Endothelial cell of umbilical vein (primary cell): ENCODE data around the gene RTN4IP1. TPM values are rescaled to one million over a fixed set of nuclear protein-coding genes. Genes with fewer than 3 reads are reported as not detected.

Experiments used
- BruUV-seq: library from RNA; stranded (reverse); fragments of 400-500 nt; replicated peaks from 2 replicates; lab custom pipeline; 2021; lab: Mats Ljungman, UMichigan
- CTCF ChIA-PET: fragments of 300-600, 350-600 bp; sonication (Branson Sonifier 250); formaldehyde crosslinking; loops from one replicate; lab custom pipeline; 2021; ENCODE audit warnings: antibody characterized with exemption, inconsistent platforms; lab: Charles Lee
- POLR2A ChIA-PET: fragments of 300-600, 350-600 bp; sonication (Branson Sonifier 250); formaldehyde crosslinking; loops from one replicate; lab custom pipeline; 2021; ENCODE audit warnings: antibody characterized with exemption, inconsistent platforms; lab: Charles Lee
- DNase-seq: peaks from one replicate; pipeline ENCODE4 v3.0.0-alpha.2; 2011; ENCODE audit warnings: low read depth, low spot score
- FAIRE-seq: peaks from 2 replicates; lab custom pipeline; 2011; peaks lifted over from hg19 to GRCh38; lab: Jason Lieb, UNC
- H2AFZ ChIP-seq: 2 replicates; pipeline ENCODE4 v1.6.0; 2012; ENCODE audit warnings: low read depth, low read length, control low read depth, inconsistent platforms
- H3K27ac ChIP-seq: 2 replicates; pipeline ENCODE4 v1.5.1; 2011; ENCODE audit warnings: low read depth, mild to moderate bottlenecking, control low read depth, low read length, moderate library complexity; ENCODE audit not compliant: insufficient read depth
- H3K27me3 ChIP-seq, 2 experiments: 2 replicates each; pipeline versions ENCODE4 v1.6.0 to v1.6.1; 2011; ENCODE audit warnings: low read length in 2 of 2, mixed read lengths in 1 of 2; ENCODE audit not compliant: control insufficient read depth in 2 of 2, insufficient read depth in 2 of 2
- H3K36me3 ChIP-seq, 2 experiments: 2 replicates in 1 of 2; 3 replicates in 1 of 2; pipeline ENCODE4 v1.5.1; 2011; ENCODE audit warnings: low read length in 2 of 2, mild to moderate bottlenecking in 1 of 2, moderate library complexity in 1 of 2; ENCODE audit not compliant: control insufficient read depth in 2 of 2, insufficient read depth in 2 of 2; ENCODE audit errors: extremely low read depth in 1 of 2
- H3K4me1 ChIP-seq: 3 replicates; pipeline ENCODE4 v1.5.1; 2011; ENCODE audit warnings: mild to moderate bottlenecking, low read length; ENCODE audit not compliant: control insufficient read depth, insufficient read depth; ENCODE audit errors: extremely low read depth
- H3K4me2 ChIP-seq: 2 replicates; pipeline ENCODE4 v1.6.1; 2011; ENCODE audit warnings: low read length, control low read depth, mixed read lengths; ENCODE audit not compliant: insufficient read depth
- H3K4me3 ChIP-seq, 3 experiments: fragments of 200-600 bp in 1 of 3; sonication (generic), shearing (Covaris generic) in 1 of 3; replicated peaks in 1 of 3; 2 replicates each; pipeline ENCODE4 v1.5.1; 2011 to 2016; ENCODE audit warnings: control low read depth in 3 of 3, low read length in 3 of 3, mild to moderate bottlenecking in 2 of 3, inconsistent platforms in 1 of 3, low read depth in 1 of 3, moderate library complexity in 1 of 3; ENCODE audit not compliant: insufficient read depth in 1 of 3
- H3K79me2 ChIP-seq: 2 replicates; pipeline ENCODE4 v1.6.0; 2012; ENCODE audit warnings: low read length, inconsistent platforms; ENCODE audit not compliant: control insufficient read depth, insufficient read depth
- H3K9ac ChIP-seq: replicated peaks from 2 replicates; pipeline ENCODE3; 2011; ENCODE audit warnings: low read length, control low read depth; ENCODE audit not compliant: insufficient read depth; ENCODE audit errors: extremely low read depth
- H3K9me1 ChIP-seq: replicated peaks from 3 replicates; pipeline ENCODE4 v1.6.0; 2011; ENCODE audit warnings: mild to moderate bottlenecking, low read length; ENCODE audit not compliant: control insufficient read depth, insufficient read depth; ENCODE audit errors: extremely low read depth
- H3K9me3 ChIP-seq: replicated peaks from 2 replicates; pipeline ENCODE4 v1.5.1; 2012; ENCODE audit warnings: low read length, inconsistent platforms; ENCODE audit not compliant: control insufficient read depth, insufficient read depth
- H4K20me1 ChIP-seq: replicated peaks from 2 replicates; pipeline ENCODE3; 2011; ENCODE audit warnings: mild to moderate bottlenecking, low read length; ENCODE audit not compliant: control insufficient read depth, insufficient read depth; ENCODE audit errors: extremely low read depth
- CTCF ChIP-seq, 2 donors: IDR thresholded peaks; 1 replicate in 1 of 2; 2 replicates in 1 of 2; pipeline ENCODE4 v1.5.1; 2011; ENCODE audit warnings: low read length in 2 of 2, mild to moderate bottlenecking in 2 of 2, moderate library complexity in 2 of 2, control low read depth in 1 of 2, inconsistent platforms in 1 of 2, low read depth in 1 of 2; ENCODE audit not compliant: insufficient read depth in 1 of 2; ENCODE audit errors: extremely low read depth in 1 of 2
- EZH2 ChIP-seq: IDR thresholded peaks from 2 replicates; pipeline ENCODE4 v1.6.1; 2012; ENCODE audit warnings: borderline replicate concordance, low read depth, mild to moderate bottlenecking, moderate library complexity, low read length, inconsistent platforms; ENCODE audit not compliant: severe bottlenecking
- FOS ChIP-seq: IDR thresholded peaks from 2 replicates; pipeline ENCODE4 v1.6.1; 2011; ENCODE audit warnings: mild to moderate bottlenecking, low read length, moderate library complexity, borderline replicate concordance; ENCODE audit not compliant: insufficient read depth
- GATA2 ChIP-seq: IDR thresholded peaks from 2 replicates; pipeline ENCODE4 v1.7.0; 2011; ENCODE audit warnings: low read depth, mild to moderate bottlenecking, moderate library complexity, mixed read lengths, low read length; ENCODE audit not compliant: insufficient read length, insufficient read depth
- JUN ChIP-seq: IDR thresholded peaks from 2 replicates; pipeline ENCODE4 v1.6.1; 2011; ENCODE audit warnings: borderline replicate concordance, low read depth; ENCODE audit not compliant: insufficient read length, insufficient read depth
- MAX ChIP-seq: IDR thresholded peaks from 2 replicates; pipeline ENCODE4 v1.6.1; 2011; ENCODE audit not compliant: insufficient read depth, insufficient read length
- MYC ChIP-seq: IDR thresholded peaks from one replicate; pipeline ENCODE4 v1.6.1; 2011; ENCODE audit warnings: mild to moderate bottlenecking, low read depth, low read length
- POLR2A ChIP-seq: IDR thresholded peaks from 2 replicates; pipeline ENCODE4 v1.6.1; 2012; ENCODE audit warnings: low read depth, mild to moderate bottlenecking, control low read depth, low read length
- POLR2AphosphoS5 ChIP-seq: IDR thresholded peaks from 2 replicates; pipeline ENCODE4 v1.6.1; 2012; ENCODE audit warnings: low read depth, mild to moderate bottlenecking, control low read depth, low read length, moderate library complexity; ENCODE audit not compliant: insufficient read depth
- dilution Hi-C: fragments of 300-500 bp; cut with MboI; formaldehyde crosslinking; loops from one replicate; pipeline ENCODE4 v1.15.0; 2019; ENCODE audit warnings: low sequenced_read_pairs; ENCODE audit not compliant: extremely low pct_ligation_motif_present
- intact Hi-C: fragments of 100-400 bp; cut with micrococcal nuclease; formaldehyde crosslinking; loops from one replicate; pipeline ENCODE4 v1.10.0; 2022
- polyA plus RNA-seq, 4 experiments: library from polyadenylated mRNA; depleted of rRNA in 3 of 4; stranded (reverse) in 3 of 4; unstranded in 1 of 4; fragments of >200 nt; gene quantifications; 2 replicates each; pipeline versions ENCODE4 v1.2.1 to v1.2.3, GENCODE V29; 2011 to 2012; ENCODE audit warnings: missing spikeins in 1 of 4
- total RNA-seq: library from RNA; stranded (reverse); gene quantifications from 2 replicates; pipeline ENCODE4 v1.2.3, GENCODE V29; 2021

RTN4IP1 gene
- total and polyA plus RNA-seq, 2 donors (not counting 3 experiments of a cell fraction or from before 2014, with no cell fraction given): 3.9 to 5.4 TPM

- CTCF ChIA-PET: interaction anchor here (1.1 kb wide), 1 partner anchor 15 kb away, joined by 7 read pairs; no protein-coding TSS in a partner anchor
- peaks cover 54% of the 10 kb centered on the region for H3K4me1 ChIP-seq
Observed at GRCh38 chr6:106527117-106527516, 102.2 kb downstream of the RTN4IP1 start.

More at GRCh38 chr6:106527117-106527516, 102.2 kb downstream of the RTN4IP1 start:
- dilution Hi-C loops: no loop called here
- no peak for TF ChIP-seq MAX
- TF ChIP-seq POLR2AphosphoS5: no peak
- TF ChIP-seq JUN: no peak
- TF ChIP-seq POLR2A: no peak
- TF ChIP-seq FOS: no peak
- no peak for TF ChIP-seq EZH2
- TF ChIP-seq GATA2: no peak
- TF ChIP-seq MYC: no peak
- TF ChIP-seq CTCF (IDR thresholded peaks at IDR 0.05; ENCODE audit: extremely low read depth in 1 of 2, insufficient read depth in 1 of 2, low read depth in 1 of 2, low read length in 2 of 2): no peak
- H3K27ac ChIP-seq: peak overlapping the region; percentile 80
- no peaks in the 10 kb centered on the region for H3K9me1 ChIP-seq
- no peaks in the 10 kb centered on the region for H4K20me1 ChIP-seq
- intact Hi-C loops: no loop called here
- no peak for DNase-seq
- H3K9me3 ChIP-seq: no peaks in the 10 kb centered on the region
- no peak for FAIRE-seq
- H2AFZ ChIP-seq: no peak overlapping the region
- H3K36me3 ChIP-seq: no peaks in the 10 kb centered on the region
- POLR2A ChIA-PET: no interaction called here
- H3K4me2 ChIP-seq: peak overlapping the region; percentile 43
- no peaks in the 10 kb centered on the region for H3K79me2 ChIP-seq
- H3K9ac ChIP-seq: no peak overlapping the region
- no peak overlapping the region for H3K4me3 ChIP-seq
- no peaks in the 10 kb centered on the region for H3K27me3 ChIP-seq
- BruUV-seq: no TSS peak
